Subcutaneous adipose tissue (tissue), 4 donors: ENCODE results near the gene ARHGAP1. TPM values are rescaled to one million over a fixed set of nuclear protein-coding genes. Genes with fewer than 3 reads are reported as not detected.

Source experiments
- CTCF ChIP-seq: fragments of 450-650 bp; IDR thresholded peaks from one replicate; pipeline ENCODE4 v1.5.1; 2016; ENCODE audit warnings: low read depth, mild to moderate bottlenecking, control low read depth, antibody characterized with exemption, moderate library complexity
- total RNA-seq, 4 donors: library from RNA; depleted of rRNA; stranded (reverse); fragments of >200 nt; gene quantifications; one replicate each; pipeline ENCODE4 v1.1.0, GENCODE V29; 2016

The ARHGAP1 gene
- total RNA-seq, 4 donors from 2014 or later = 45.2 to 64.2 (median 52.9) TPM

GRCh38 chr11:46633291-46634217 lies 66.9 kb downstream of the ARHGAP1 start:
- no peak for TF ChIP-seq CTCF

GRCh38 chr11:46632502-46632901 lies 67.9 kb downstream of the ARHGAP1 start:
- TF ChIP-seq CTCF = no peak

- TF ChIP-seq CTCF = no peak
Measured at GRCh38 chr11:46631676-46632075, 68.7 kb downstream of the ARHGAP1 start.

GRCh38 chr11:46630237-46630636 lies 70.2 kb downstream of the ARHGAP1 start:
- TF ChIP-seq CTCF = no peak

- TF ChIP-seq CTCF = no peak
Measured at GRCh38 chr11:46628961-46629360, 71.5 kb downstream of the ARHGAP1 start.

Other genes with a start within 250 kb of the ARHGAP1 start
- gene AMBRA1, start 106.6 kb downstream of the ARHGAP1 start, total RNA-seq = 10 to 100 TPM; 17.1 to 39.4 (median 23.5) TPM
- gene HARBI1, start 83.4 kb downstream of the ARHGAP1 start, total RNA-seq = 1 to 10 TPM; 2.5 to 7.5 (median 3.6) TPM
- 100 to 1,000 TPM in 2 of 4 donors, 10 to 100 TPM in 2; 56.4 to 125 (median 90.8) TPM for gene ATG13, start 83.1 kb downstream of the ARHGAP1 start, total RNA-seq
- gene ZNF408, start 412 bp upstream of the ARHGAP1 start, total RNA-seq = 1 to 10 TPM; 1.6 to 7.5 (median 5.5) TPM
- not detected for gene F2, start 18.6 kb upstream of the ARHGAP1 start, total RNA-seq
- 10 to 100 TPM; 30.7 to 42.3 (median 36.5) TPM for gene CKAP5, start 145.7 kb upstream of the ARHGAP1 start, total RNA-seq
- 1 to 10 TPM; 2.9 to 5.1 (median 3.8) TPM for gene LRP4, start 217.9 kb upstream of the ARHGAP1 start, total RNA-seq
- 10 to 100 TPM in 3 of 4 donors, 1 to 10 TPM in 1; 5.3 to 14.8 (median 13.4) TPM for gene CSTPP1, start 236.1 kb upstream of the ARHGAP1 start, total RNA-seq